K562 (cell line): ENCODE data around the gene PBX2. TPM values are rescaled to one million over a fixed set of nuclear protein-coding genes. Genes with fewer than 3 reads are reported as not detected.
A peak's percentile ranks its signal among the peaks of the same experiment; 100 is the strongest.

Experiments used
- CHAMP1 ChIP-seq: fragments of 450-650 bp; IDR thresholded peaks from 2 replicates; pipeline ENCODE4 v1.6.1; 2016; ENCODE audit warnings: mild to moderate bottlenecking
- ESRRB ChIP-seq: fragments of 250-450 bp; sonication (Bioruptor Pico); IDR thresholded peaks from 2 replicates; pipeline ENCODE4 v1.5.0; 2020; ENCODE audit warnings: mild to moderate bottlenecking, moderate library complexity, borderline replicate concordance
- ETS2 ChIP-seq: IDR thresholded peaks from 2 replicates; pipeline ENCODE4 v1.6.1; 2016; ENCODE audit warnings: borderline replicate concordance, missing genetic modification characterization, mild to moderate bottlenecking, moderate library complexity, missing compliant biosample characterization; ENCODE audit not compliant: poor library complexity, severe bottlenecking
- ETV1 ChIP-seq: fragments of 450-650 bp; conservative IDR thresholded peaks from 2 replicates; pipeline ENCODE4 v1.6.1; 2016; ENCODE audit warnings: missing genetic modification characterization, control low read depth, low read depth, missing compliant biosample characterization
- FOXJ2 ChIP-seq: fragments of 200-800 bp; sonication (Bioruptor generic); IDR thresholded peaks from 2 replicates; pipeline ENCODE4 v1.6.1; 2016; ENCODE audit warnings: missing genetic modification characterization, missing compliant biosample characterization
- KDM5B ChIP-seq: fragments of 200-600 bp; sonication (generic); IDR thresholded peaks from 2 replicates; pipeline ENCODE4 v1.6.1; 2012; ENCODE audit warnings: low read depth, mild to moderate bottlenecking, moderate library complexity, low read length, control low read depth, inconsistent platforms; ENCODE audit not compliant: insufficient replicate concordance
- KLF16 ChIP-seq: IDR thresholded peaks from 2 replicates; pipeline ENCODE4 v1.6.1; 2016; ENCODE audit warnings: antibody characterized with exemption
- LCOR ChIP-seq: sonication (generic); formaldehyde crosslinking; IDR thresholded peaks from 2 replicates; pipeline ENCODE4 v1.8.0; 2022; ENCODE audit warnings: mild to moderate bottlenecking, missing genetic modification reagents
- MBD1 ChIP-seq: fragments of 250-450 bp; sonication (Bioruptor Pico); IDR thresholded peaks from 2 replicates; pipeline ENCODE4 v1.8.0; 2022; ENCODE audit warnings: inconsistent platforms
- MED1 ChIP-seq: sonication (generic); formaldehyde crosslinking; IDR thresholded peaks from 2 replicates; pipeline ENCODE4 v1.8.1; 2023; ENCODE audit warnings: missing genetic modification reagents, borderline replicate concordance
- NR2F6 ChIP-seq: fragments of 450-650 bp; formaldehyde crosslinking; IDR thresholded peaks from 2 replicates; pipeline ENCODE4 v1.4.0; 2020; ENCODE audit warnings: mild to moderate bottlenecking
- PRMT5 ChIP-seq: sonication (generic); formaldehyde crosslinking; IDR thresholded peaks from 2 replicates; pipeline ENCODE4 v1.5.0; 2020; ENCODE audit warnings: missing genetic modification reagents
- RHOXF2B ChIP-seq: fragments of 250-450 bp; sonication (Bioruptor Pico); conservative IDR thresholded peaks from 2 replicates; pipeline ENCODE4 v1.5.1; 2021
- TGIF2 ChIP-seq: sonication (generic); formaldehyde crosslinking; IDR thresholded peaks from 2 replicates; pipeline ENCODE4 v1.8.1; 2022; ENCODE audit warnings: mild to moderate bottlenecking, missing genetic modification reagents, moderate library complexity
- THRB ChIP-seq: fragments of 450-650 bp; formaldehyde crosslinking; conservative IDR thresholded peaks from 2 replicates; pipeline ENCODE4 v1.4.0; 2022; ENCODE audit warnings: mild to moderate bottlenecking, missing genetic modification characterization
- ZNF197 ChIP-seq: fragments of 200-800 bp; sonication (Bioruptor generic); IDR thresholded peaks from 2 replicates; pipeline ENCODE4 v1.6.1; 2016; ENCODE audit warnings: low read depth, missing genetic modification characterization, missing compliant biosample characterization
- ZNF561 ChIP-seq: fragments of 450-650 bp; formaldehyde crosslinking; conservative IDR thresholded peaks from 2 replicates; pipeline ENCODE4 v1.4.0; 2020; ENCODE audit warnings: mild to moderate bottlenecking, moderate library complexity
- polyA plus RNA-seq, 8 experiments: library from polyadenylated mRNA; depleted of rRNA in 4 of 8; stranded (reverse) in 5 of 8; unstranded in 3 of 8; fragments of >200 nt; fragmentation: Nextera tagmentation in 2 of 8; fragmentation: Illumina TruSeq in 1 of 8; extraction: Ambion mirVana in 2 of 8; extraction: Trizol in 1 of 8; gene quantifications; 2 replicates each; pipeline versions ENCODE4 v1.2.1 to v1.2.3, GENCODE V29; 2011 to 2014; ENCODE audit warnings: inconsistent platforms in 1 of 8, missing spikeins in 1 of 8
- total RNA-seq, 7 experiments: library from RNA; depleted of rRNA in 6 of 7; stranded (reverse); fragments of >200 nt in 6 of 7; fragmentation: Illumina TruSeq in 2 of 7; extraction: Trizol in 2 of 7; gene quantifications; 2 replicates each; pipeline versions ENCODE4 v1.2.1 to v1.2.3, GENCODE V29; 2011 to 2021; ENCODE audit warnings: low replicate concordance in 1 of 7
- TF ChIP-seq, protein P1 (sequence below): fragments of 150-350 bp; conservative IDR thresholded peaks from 2 replicates; pipeline ENCODE4 v1.6.1; 2014; ENCODE audit warnings: low read length

PBX2 gene
- total and polyA plus RNA-seq, 9 of the 15 experiments (the other 6 are each of a cell fraction or from before 2014, with no cell fraction given), result 1.9 to 134 (median 62.5) TPM

GRCh38 chr6:32176476-32177182 lies 13.4 kb downstream of the PBX2 start (continued):
- no peak for TF ChIP-seq MBD1 (CRISPR knock-in tag)
- TF ChIP-seq ESRRB (CRISPR knock-in tag), result no peak
- TF ChIP-seq THRB (CRISPR knock-in tag), result peak; percentile 93
- no peak for TF ChIP-seq KLF16
- no peak for TF ChIP-seq NR2F6 (CRISPR knock-in tag)
- TF ChIP-seq ZNF561, result 0 out of 2 replicates have a peak, but pooled peaks have one; percentile 32
- no peak for TF ChIP-seq TGIF2 (CRISPR knock-in tag)
- TF ChIP-seq MED1 (CRISPR knock-in tag), result no peak
- no peak for TF ChIP-seq CHAMP1
- TF ChIP-seq, protein P1, sequence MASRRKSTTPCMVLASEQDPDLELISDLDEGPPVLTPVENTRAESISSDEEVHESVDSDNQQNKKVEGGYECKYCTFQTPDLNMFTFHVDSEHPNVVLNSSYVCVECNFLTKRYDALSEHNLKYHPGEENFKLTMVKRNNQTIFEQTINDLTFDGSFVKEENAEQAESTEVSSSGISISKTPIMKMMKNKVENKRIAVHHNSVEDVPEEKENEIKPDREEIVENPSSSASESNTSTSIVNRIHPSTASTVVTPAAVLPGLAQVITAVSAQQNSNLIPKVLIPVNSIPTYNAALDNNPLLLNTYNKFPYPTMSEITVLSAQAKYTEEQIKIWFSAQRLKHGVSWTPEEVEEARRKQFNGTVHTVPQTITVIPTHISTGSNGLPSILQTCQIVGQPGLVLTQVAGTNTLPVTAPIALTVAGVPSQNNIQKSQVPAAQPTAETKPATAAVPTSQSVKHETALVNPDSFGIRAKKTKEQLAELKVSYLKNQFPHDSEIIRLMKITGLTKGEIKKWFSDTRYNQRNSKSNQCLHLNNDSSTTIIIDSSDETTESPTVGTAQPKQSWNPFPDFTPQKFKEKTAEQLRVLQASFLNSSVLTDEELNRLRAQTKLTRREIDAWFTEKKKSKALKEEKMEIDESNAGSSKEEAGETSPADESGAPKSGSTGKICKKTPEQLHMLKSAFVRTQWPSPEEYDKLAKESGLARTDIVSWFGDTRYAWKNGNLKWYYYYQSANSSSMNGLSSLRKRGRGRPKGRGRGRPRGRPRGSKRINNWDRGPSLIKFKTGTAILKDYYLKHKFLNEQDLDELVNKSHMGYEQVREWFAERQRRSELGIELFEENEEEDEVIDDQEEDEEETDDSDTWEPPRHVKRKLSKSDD, result no peak
- TF ChIP-seq ETV1 (tag), result 0 out of 2 replicates have a peak, but pooled peaks have one; percentile 34
- TF ChIP-seq RHOXF2B (CRISPR knock-in tag), result no peak
- no peak for TF ChIP-seq FOXJ2 (tag)
- 0 out of 2 replicates have a peak, but pooled peaks have one; percentile 3 for TF ChIP-seq LCOR (CRISPR knock-in tag)
- TF ChIP-seq KDM5B, result peak; percentile 7
- no peak; the same call in 1 of the 2 replicates for TF ChIP-seq ZNF197 (CRISPR knock-in tag)
- TF ChIP-seq ETS2 (tag), result no peak
- TF ChIP-seq PRMT5 (CRISPR knock-in tag), result no peak
